H1 (cell line): ENCODE measurements around the gene VPS35L. TPM values are rescaled to one million over a fixed set of nuclear protein-coding genes. Genes with fewer than 3 reads are reported as not detected.
"Not testable (repeated sequence)": the region's sequence is repeated elsewhere in the genome, so short reads cannot be mapped to it uniquely, and the experiment has no call there.

Experiments used
- CTCF ChIA-PET: fragments of 300-600 bp; sonication (Branson Sonifier 250); formaldehyde crosslinking; loops from one replicate; lab custom pipeline; 2021; ENCODE audit not compliant: partially characterized antibody; lab: Charles Lee
- POLR2A ChIA-PET: fragments of 300-600 bp; sonication (Branson Sonifier 250); formaldehyde crosslinking; loops from one replicate; lab custom pipeline; 2021; ENCODE audit warnings: inconsistent platforms; ENCODE audit not compliant: partially characterized antibody; lab: Charles Lee
- DNase-seq, 2 experiments: peaks; one replicate each; pipeline versions ENCODE4 v3.0.0 to v3.0.0-alpha.2; 2010 to 2022; ENCODE audit warnings: low spot score in 2 of 2, low read depth in 1 of 2, mixed read lengths in 1 of 2
- FAIRE-seq: peaks from 2 replicates; lab custom pipeline; 2011; peaks lifted over from hg19 to GRCh38; lab: Jason Lieb, UNC
- H2AFZ ChIP-seq: 2 replicates; pipeline ENCODE4 v1.8.1; 2012; ENCODE audit warnings: low read length, inconsistent platforms
- H2AK5ac ChIP-seq: 2 replicates; pipeline ENCODE4 v1.6.1; 2013; ENCODE audit warnings: low read depth, low read length
- H2BK120ac ChIP-seq: replicated peaks from 2 replicates; pipeline ENCODE3; 2013; ENCODE audit warnings: low read depth, low read length, inconsistent platforms
- H2BK12ac ChIP-seq: 2 replicates; pipeline ENCODE4 v1.6.1; 2013; ENCODE audit warnings: low read depth, low read length
- H2BK15ac ChIP-seq: 2 replicates; pipeline ENCODE4 v1.6.1; 2013; ENCODE audit warnings: low read length
- H2BK20ac ChIP-seq: 2 replicates; pipeline ENCODE4 v1.6.1; 2013; ENCODE audit warnings: low read length
- H2BK5ac ChIP-seq: 2 replicates; pipeline ENCODE4 v1.6.1; 2013; ENCODE audit warnings: low read depth, low read length
- H3K14ac ChIP-seq: 2 replicates; pipeline ENCODE4 v1.6.1; 2013; ENCODE audit warnings: inconsistent platforms; ENCODE audit not compliant: insufficient read length
- H3K18ac ChIP-seq: 2 replicates; pipeline ENCODE4 v1.6.1; 2013; ENCODE audit warnings: low read length; ENCODE audit errors: extremely low read depth
- H3K23ac ChIP-seq: 2 replicates; pipeline ENCODE4 v1.6.1; 2013; ENCODE audit warnings: inconsistent platforms; ENCODE audit not compliant: insufficient read length
- H3K23me2 ChIP-seq: 2 replicates; pipeline ENCODE4 v1.6.1; 2013; ENCODE audit warnings: low read depth, low read length
- H3K27ac ChIP-seq: 2 replicates; pipeline ENCODE4 v1.6.1; 2011; ENCODE audit warnings: low read depth, low read length, inconsistent platforms
- H3K27me3 ChIP-seq, 4 experiments: replicated peaks in 1 of 4; 1 replicate in 1 of 4; 2 replicates in 3 of 4; pipeline versions ENCODE4 v1.6.1 to v1.8.1; 2011 to 2013; ENCODE audit warnings: low read length in 3 of 4, mild to moderate bottlenecking in 3 of 4, inconsistent platforms in 2 of 4, mixed read lengths in 2 of 4, moderate library complexity in 1 of 4; ENCODE audit not compliant: control insufficient read depth in 3 of 4, insufficient read depth in 3 of 4; ENCODE audit errors: extremely low read depth in 1 of 4
- H3K36me3 ChIP-seq, 4 experiments: 2 replicates each; pipeline versions ENCODE4 v1.6.1 to v1.8.1; 2011 to 2013; ENCODE audit warnings: mild to moderate bottlenecking in 4 of 4, low read length in 3 of 4, moderate library complexity in 2 of 4, control low read depth in 1 of 4, inconsistent platforms in 1 of 4; ENCODE audit not compliant: insufficient read depth in 4 of 4, control insufficient read depth in 2 of 4
- H3K4ac ChIP-seq: replicated peaks from 2 replicates; pipeline ENCODE3; 2013; ENCODE audit warnings: low read length, low read depth, mixed read lengths, inconsistent platforms; ENCODE audit not compliant: insufficient read length
- H3K4me1 ChIP-seq, 4 experiments: replicated peaks in 1 of 4; 1 replicate in 1 of 4; 2 replicates in 3 of 4; pipeline versions ENCODE4 v1.6.1 to v1.8.1; 2011 to 2013; ENCODE audit warnings: low read length in 3 of 4, inconsistent platforms in 2 of 4, mixed read lengths in 1 of 4; ENCODE audit not compliant: insufficient read depth in 4 of 4, control insufficient read depth in 3 of 4
- H3K4me2 ChIP-seq, 2 experiments: 2 replicates each; pipeline versions ENCODE4 v1.6.1 to v1.8.1; 2011 to 2013; ENCODE audit warnings: low read depth in 2 of 2, low read length in 2 of 2, control low read depth in 1 of 2, inconsistent platforms in 1 of 2, mild to moderate bottlenecking in 1 of 2; ENCODE audit not compliant: insufficient read depth in 1 of 2
- H3K4me3 ChIP-seq, 4 experiments: fragments of 200-600, 300-600 bp in 1 of 4; sonication (generic), shearing (Covaris generic), sonication (Bioruptor Twin) in 1 of 4; 2 replicates each; pipeline versions ENCODE4 v1.5.1 to v1.8.1; 2011 to 2016; ENCODE audit warnings: low read length in 4 of 4, low read depth in 3 of 4, control low read depth in 2 of 4, inconsistent platforms in 2 of 4, mild to moderate bottlenecking in 2 of 4, mixed read lengths in 1 of 4, moderate library complexity in 1 of 4; ENCODE audit not compliant: insufficient read depth in 2 of 4; ENCODE audit errors: extremely low read depth in 1 of 4
- H3K56ac ChIP-seq: replicated peaks from 2 replicates; pipeline ENCODE3; 2013; ENCODE audit warnings: low read depth, mild to moderate bottlenecking, mixed read lengths, low read length, inconsistent platforms; ENCODE audit not compliant: insufficient read length
- H3K79me1 ChIP-seq: 2 replicates; pipeline ENCODE4 v1.6.1; 2013; ENCODE audit warnings: low read depth, low read length, control low read depth
- H3K79me2 ChIP-seq, 2 experiments: 2 replicates each; pipeline versions ENCODE4 v1.6.1 to v1.8.1; 2012 to 2013; ENCODE audit warnings: low read length in 2 of 2, mild to moderate bottlenecking in 2 of 2, inconsistent platforms in 1 of 2; ENCODE audit not compliant: insufficient read depth in 2 of 2, control insufficient read depth in 1 of 2
- H3K9ac ChIP-seq, 4 experiments: replicated peaks in 1 of 4; 1 replicate in 1 of 4; 2 replicates in 3 of 4; pipeline versions ENCODE4 v1.6.1 to v1.8.1; 2011 to 2013; ENCODE audit warnings: low read depth in 3 of 4, low read length in 3 of 4, control low read depth in 2 of 4, mild to moderate bottlenecking in 2 of 4, moderate library complexity in 2 of 4, inconsistent platforms in 1 of 4; ENCODE audit errors: extremely low read depth in 1 of 4
- H3K9me3 ChIP-seq, 2 experiments: 2 replicates each; pipeline versions ENCODE4 v1.6.1 to v1.8.1; 2012 to 2013; ENCODE audit warnings: mild to moderate bottlenecking in 2 of 2, moderate library complexity in 2 of 2, control low read depth in 1 of 2, inconsistent platforms in 1 of 2, low read depth in 1 of 2, low read length in 1 of 2, mixed read lengths in 1 of 2; ENCODE audit not compliant: insufficient read depth in 2 of 2
- H4K20me1 ChIP-seq, 2 experiments: replicated peaks in 1 of 2; 2 replicates each; pipeline versions ENCODE3 to v1.8.1; 2011 to 2013; ENCODE audit warnings: inconsistent platforms in 2 of 2, low read length in 2 of 2, mild to moderate bottlenecking in 1 of 2; ENCODE audit not compliant: insufficient read depth in 2 of 2, control insufficient read depth in 1 of 2
- H4K5ac ChIP-seq: 2 replicates; pipeline ENCODE4 v1.6.1; 2013; ENCODE audit warnings: low read length, low read depth, mixed read lengths, inconsistent platforms; ENCODE audit not compliant: insufficient read length
- H4K8ac ChIP-seq: 2 replicates; pipeline ENCODE4 v1.8.0; 2013; ENCODE audit warnings: mild to moderate bottlenecking, moderate library complexity, low read length, inconsistent platforms; ENCODE audit not compliant: insufficient read depth; ENCODE audit errors: extremely low read depth
- H4K91ac ChIP-seq: replicated peaks from 2 replicates; pipeline ENCODE3; 2013; ENCODE audit warnings: low read length, mixed read lengths, inconsistent platforms; ENCODE audit not compliant: insufficient read length
- WGBS, 2 experiments: shearing (Covaris generic) in 1 of 2; methylation state at CpG; one replicate each; pipeline versions ENCODE4 v1.1.6 to v1.1.7; 2013 to 2015; ENCODE audit warnings: low lambda C conversion rate in 2 of 2, mixed read lengths in 2 of 2, inconsistent platforms in 1 of 2, low coverage in 1 of 2, missing lambda C conversion rate in 1 of 2; ENCODE audit not compliant: insufficient replicate concordance in 2 of 2, insufficient coverage in 1 of 2, insufficient read length in 1 of 2; ENCODE audit errors: extremely low coverage in 1 of 2, missing lambda C conversion rate in 1 of 2; 5-methylcytosine and 5-hydroxymethylcytosine counted together
- polyA plus RNA-seq, 7 experiments: library from polyadenylated mRNA; depleted of rRNA in 3 of 7; stranded (reverse) in 5 of 7; unstranded in 2 of 7; fragments of >200 nt in 5 of 7; fragments of 200-250 nt in 2 of 7; gene quantifications; 1 replicate in 5 of 7; 2 replicates in 1 of 7; 4 replicates in 1 of 7; pipeline versions ENCODE4 v1.2.1 to v1.2.3, GENCODE V29; 2011 to 2013; ENCODE audit warnings: missing spikeins in 2 of 7, mixed read lengths in 2 of 7
- total RNA-seq: library from RNA; stranded (reverse); fragmentation: NEBNext Ultra II Directional; extraction: Animal tissue kit (Norgen Biotek cat#: 25700); gene quantifications from 2 replicates; pipeline ENCODE4 v1.2.1, GENCODE V29; 2021

Gene VPS35L
- total and polyA plus RNA-seq, 2 of the 8 experiments (the other 6 are each of a cell fraction or from before 2014, with no cell fraction given) = 31.5 to 57.1 TPM

DNA sequence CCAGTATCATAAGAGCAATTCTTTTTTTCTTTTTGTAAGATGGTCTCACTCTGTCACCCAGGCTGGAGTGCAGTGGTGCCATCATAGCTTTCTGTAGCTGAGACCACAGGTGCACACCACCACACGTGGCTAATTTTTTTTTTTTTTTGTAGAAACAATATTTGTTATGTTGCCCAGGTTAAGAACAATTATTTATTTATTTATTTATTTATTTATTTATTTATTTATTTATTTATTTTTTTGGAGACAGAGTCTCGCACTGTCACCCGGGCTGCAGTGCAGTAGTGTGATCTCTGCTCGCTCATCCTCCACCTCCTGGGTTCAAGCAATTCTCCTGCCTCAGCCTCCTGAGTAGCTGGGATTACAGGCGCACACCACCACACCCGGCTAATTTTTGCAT lies 123.8 kb downstream of the VPS35L start:
- H2BK15ac ChIP-seq, H2BK120ac ChIP-seq, H2AFZ ChIP-seq, H3K23me2 ChIP-seq, H3K18ac ChIP-seq, H3K79me2 ChIP-seq, H2BK20ac ChIP-seq, H3K9ac ChIP-seq, H3K4me3 ChIP-seq, H3K27me3 ChIP-seq, H3K56ac ChIP-seq, H4K20me1 ChIP-seq, H3K14ac ChIP-seq, H4K8ac ChIP-seq, H2BK5ac ChIP-seq, DNase-seq, H3K23ac ChIP-seq, H3K4me1 ChIP-seq, H3K4me2 ChIP-seq, H4K91ac ChIP-seq, H3K27ac ChIP-seq, H3K4ac ChIP-seq, H4K5ac ChIP-seq, H2BK12ac ChIP-seq, H3K9me3 ChIP-seq, H2AK5ac ChIP-seq, H3K79me1 ChIP-seq, FAIRE-seq: not testable (repeated sequence)
- WGBS, 2 experiments = 86% methylated on average over 5 of the region's 6 CpGs; no CpG with 5 or more reads in 1 of the 2 experiments
- ChIA-PET POLR2A (interaction anchor here (0.8 to 3.4 kb wide), 3 partner anchors 12 to 20 kb away, joined by 3 to 12 read pairs (median 4); no protein-coding TSS in a partner anchor), CTCF (interaction anchor here (0.6 to 2.2 kb wide), 4 partner anchors 10 to 174 kb away, joined by 3 to 9 read pairs (median 4); no protein-coding TSS in a partner anchor)
- H3K36me3 ChIP-seq = peaks cover 4 to 18% (median 10%) of the 10 kb centered on the region in 4 experiments
